Activated naive CD8-positive, alpha-beta T cell treated with anti-CD3 and anti-CD28 coated beads for 36 hours (primary cell): Measurements from ENCODE around the gene ZBTB47. TPM values are rescaled to one million over a fixed set of nuclear protein-coding genes. Genes with fewer than 3 reads are reported as not detected.

Experiments used
- DNase-seq: peaks from one replicate; pipeline ENCODE4 v3.0.0; 2021
- H3K27ac Mint-ChIP-seq: one replicate; pipeline ENCODE4 v1.8.0; 2022; ENCODE audit warnings: mild to moderate bottlenecking, moderate library complexity, mixed read lengths
- H3K27me3 Mint-ChIP-seq: one replicate; pipeline ENCODE4 v1.8.0; 2022; ENCODE audit warnings: mild to moderate bottlenecking, mixed read lengths
- H3K36me3 Mint-ChIP-seq: one replicate; pipeline ENCODE4 v1.8.0; 2021; ENCODE audit warnings: mild to moderate bottlenecking, mixed read lengths
- H3K4me1 Mint-ChIP-seq: one replicate; pipeline ENCODE4 v1.8.0; 2021; ENCODE audit warnings: mixed read lengths
- H3K4me3 Mint-ChIP-seq: one replicate; pipeline ENCODE4 v1.8.0; 2022; ENCODE audit warnings: mild to moderate bottlenecking, moderate library complexity, mixed read lengths
- H3K9me3 Mint-ChIP-seq: one replicate; pipeline ENCODE4 v1.8.0; 2022; ENCODE audit warnings: mixed read lengths
- total RNA-seq, 2 experiments: library from RNA; stranded (reverse); gene quantifications; one replicate each; pipeline ENCODE4 v1.2.3, GENCODE V29; 2021

The ZBTB47 gene
- total RNA-seq, 2 experiments from 2014 or later = 0.68 to 0.87 TPM

GRCh38 chr3:42658091-42658770 is 4.7 kb downstream of the ZBTB47 start:
- no peaks in the 10 kb centered on the region for H3K9me3 Mint-ChIP-seq
- H3K27ac Mint-ChIP-seq = no peak overlapping the region
- no peak for DNase-seq
- H3K4me3 Mint-ChIP-seq = no peak overlapping the region
- H3K36me3 Mint-ChIP-seq = no peaks in the 10 kb centered on the region
- peaks cover 4% of the 10 kb centered on the region for H3K4me1 Mint-ChIP-seq
- H3K27me3 Mint-ChIP-seq = peaks cover 4% of the 10 kb centered on the region

- DNase-seq = no peak
- Mint-ChIP-seq H3K4me3 (no peak overlapping the region), H3K4me1 (peaks cover 1% of the 10 kb centered on the region), H3K27ac (no peak overlapping the region), H3K9me3 (no peaks in the 10 kb centered on the region), H3K27me3 (peaks cover under 1% of the 10 kb centered on the region), H3K36me3 (no peaks in the 10 kb centered on the region)
Measured at GRCh38 chr3:42658771-42659390, 5.4 kb downstream of the ZBTB47 start.

DNA sequence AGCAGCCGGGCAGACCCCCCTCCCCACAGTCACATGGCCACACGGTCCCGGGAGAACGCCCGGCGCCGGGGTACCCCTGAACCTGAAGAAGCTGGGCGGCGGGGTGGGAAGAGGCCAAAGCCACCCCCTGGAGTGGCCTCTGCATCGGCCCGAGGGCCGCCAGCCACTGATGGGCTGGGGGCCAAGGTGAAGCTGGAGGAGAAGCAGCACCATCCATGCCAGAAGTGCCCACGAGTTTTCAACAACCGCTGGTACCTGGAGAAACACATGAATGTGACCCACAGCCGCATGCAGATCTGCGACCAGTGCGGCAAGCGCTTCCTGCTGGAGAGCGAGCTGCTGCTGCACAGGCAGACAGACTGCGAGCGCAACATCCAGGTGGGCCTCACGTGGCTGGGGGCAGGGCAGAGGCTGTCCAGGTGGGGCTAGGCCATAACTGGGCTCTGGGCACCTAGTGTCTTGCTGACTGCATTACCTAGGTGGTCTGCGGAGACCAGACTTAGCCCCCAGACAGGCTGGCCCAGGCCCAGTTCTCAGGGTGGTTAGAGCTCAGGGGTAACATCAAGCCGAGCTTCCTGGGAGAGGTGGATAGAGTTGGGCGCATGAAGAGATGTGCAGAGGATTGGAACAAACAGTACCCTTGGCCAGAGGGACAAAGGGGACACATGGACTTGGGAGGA is 6.1 kb downstream of the ZBTB47 start:
- H3K9me3 Mint-ChIP-seq = no peaks in the 10 kb centered on the region
- no peak for DNase-seq
- H3K36me3 Mint-ChIP-seq = no peaks in the 10 kb centered on the region
- no peaks in the 10 kb centered on the region for H3K27me3 Mint-ChIP-seq
- no peak overlapping the region for H3K27ac Mint-ChIP-seq
- H3K4me1 Mint-ChIP-seq = no peaks in the 10 kb centered on the region
- no peak overlapping the region for H3K4me3 Mint-ChIP-seq

- no peaks in the 10 kb centered on the region for H3K4me1 Mint-ChIP-seq
- no peaks in the 10 kb centered on the region for H3K36me3 Mint-ChIP-seq
- H3K27ac Mint-ChIP-seq = no peak overlapping the region
- no peak overlapping the region for H3K4me3 Mint-ChIP-seq
- H3K27me3 Mint-ChIP-seq = no peaks in the 10 kb centered on the region
- H3K9me3 Mint-ChIP-seq = no peaks in the 10 kb centered on the region
- no peak for DNase-seq
Measured at GRCh38 chr3:42660131-42660715, 6.7 kb downstream of the ZBTB47 start.

- DNase-seq = no peak
- H3K4me3 Mint-ChIP-seq = no peak overlapping the region
- no peaks in the 10 kb centered on the region for H3K27me3 Mint-ChIP-seq
- no peaks in the 10 kb centered on the region for H3K36me3 Mint-ChIP-seq
- no peaks in the 10 kb centered on the region for H3K4me1 Mint-ChIP-seq
- no peaks in the 10 kb centered on the region for H3K9me3 Mint-ChIP-seq
- H3K27ac Mint-ChIP-seq = no peak overlapping the region
Measured at GRCh38 chr3:42660898-42661297, 7.4 kb downstream of the ZBTB47 start.

GRCh38 chr3:42661593-42662022 is 8.1 kb downstream of the ZBTB47 start:
- H3K27ac Mint-ChIP-seq = no peak overlapping the region
- no peak for DNase-seq
- no peaks in the 10 kb centered on the region for H3K4me1 Mint-ChIP-seq
- H3K27me3 Mint-ChIP-seq = no peaks in the 10 kb centered on the region
- H3K9me3 Mint-ChIP-seq = no peaks in the 10 kb centered on the region
- H3K4me3 Mint-ChIP-seq = no peak overlapping the region
- H3K36me3 Mint-ChIP-seq = no peaks in the 10 kb centered on the region

- H3K4me3 Mint-ChIP-seq = no peak overlapping the region
- DNase-seq = no peak
- H3K9me3 Mint-ChIP-seq = no peaks in the 10 kb centered on the region
- no peaks in the 10 kb centered on the region for H3K27me3 Mint-ChIP-seq
- H3K36me3 Mint-ChIP-seq = no peaks in the 10 kb centered on the region
- no peak overlapping the region for H3K27ac Mint-ChIP-seq
- H3K4me1 Mint-ChIP-seq = no peaks in the 10 kb centered on the region
Measured at GRCh38 chr3:42662037-42662812, 8.7 kb downstream of the ZBTB47 start.

- Mint-ChIP-seq H3K27ac (no peak overlapping the region), H3K4me3 (no peak overlapping the region), H3K27me3 (no peaks in the 10 kb centered on the region), H3K4me1 (no peaks in the 10 kb centered on the region), H3K36me3 (no peaks in the 10 kb centered on the region), H3K9me3 (no peaks in the 10 kb centered on the region)
- no peak for DNase-seq
Measured at GRCh38 chr3:42662813-42663535, 9.5 kb downstream of the ZBTB47 start.

DNA sequence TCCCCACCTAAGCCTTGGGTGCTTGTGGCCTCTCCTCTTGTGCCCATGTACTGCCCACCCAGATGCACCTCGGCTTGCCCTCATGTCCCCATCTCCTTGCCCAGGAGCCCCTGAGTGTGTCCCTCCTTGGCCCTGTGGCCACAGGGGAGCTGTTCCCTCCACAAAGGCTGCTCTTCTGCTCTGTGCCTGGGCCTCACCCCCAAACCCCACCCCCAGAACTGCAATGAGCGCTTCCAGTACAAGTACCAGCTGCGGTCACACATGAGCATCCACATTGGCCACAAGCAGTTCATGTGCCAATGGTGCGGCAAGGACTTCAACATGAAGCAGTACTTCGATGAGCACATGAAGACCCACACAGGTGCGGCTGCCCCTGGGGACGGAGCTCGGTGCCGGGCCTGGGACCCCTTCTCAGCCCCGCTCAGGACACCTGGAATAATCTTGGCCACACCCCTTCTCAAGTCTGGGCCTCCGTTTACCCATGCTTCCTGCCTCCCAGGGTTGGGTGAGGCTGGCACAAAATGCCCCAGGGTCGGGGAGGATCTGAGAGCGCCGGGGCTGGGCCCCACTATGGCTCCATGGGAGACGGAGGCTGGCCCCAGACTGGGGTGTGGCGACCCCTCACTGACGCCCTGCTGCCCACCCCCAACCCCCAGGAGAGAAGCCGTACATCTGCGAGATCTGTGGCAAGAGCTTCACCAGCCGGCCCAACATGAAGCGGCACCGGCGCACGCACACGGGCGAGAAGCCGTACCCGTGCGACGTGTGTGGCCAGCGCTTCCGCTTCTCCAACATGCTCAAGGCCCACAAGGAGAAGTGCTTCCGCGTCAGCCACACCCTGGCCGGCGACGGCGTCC is 10.3 kb downstream of the ZBTB47 start:
- no peaks in the 10 kb centered on the region for H3K9me3 Mint-ChIP-seq
- H3K27ac Mint-ChIP-seq = no peak overlapping the region
- no peaks in the 10 kb centered on the region for H3K4me1 Mint-ChIP-seq
- H3K4me3 Mint-ChIP-seq = no peak overlapping the region
- no peaks in the 10 kb centered on the region for H3K36me3 Mint-ChIP-seq
- no peak for DNase-seq
- no peaks in the 10 kb centered on the region for H3K27me3 Mint-ChIP-seq

- H3K9me3 Mint-ChIP-seq = no peaks in the 10 kb centered on the region
- H3K27ac Mint-ChIP-seq = no peak overlapping the region
- no peaks in the 10 kb centered on the region for H3K36me3 Mint-ChIP-seq
- no peaks in the 10 kb centered on the region for H3K4me1 Mint-ChIP-seq
- H3K4me3 Mint-ChIP-seq = no peak overlapping the region
- DNase-seq = no peak
- no peaks in the 10 kb centered on the region for H3K27me3 Mint-ChIP-seq
Measured at GRCh38 chr3:42664438-42664803, 10.9 kb downstream of the ZBTB47 start.

GRCh38 chr3:42665050-42665878 is 11.8 kb downstream of the ZBTB47 start:
- Mint-ChIP-seq H3K27me3 (no peaks in the 10 kb centered on the region), H3K4me1 (no peaks in the 10 kb centered on the region), H3K36me3 (no peaks in the 10 kb centered on the region), H3K9me3 (no peaks in the 10 kb centered on the region), H3K27ac (no peak overlapping the region), H3K4me3 (no peak overlapping the region)
- DNase-seq = no peak

GRCh38 chr3:42666022-42666421 is 12.5 kb downstream of the ZBTB47 start:
- H3K9me3 Mint-ChIP-seq = no peaks in the 10 kb centered on the region
- DNase-seq = no peak
- no peaks in the 10 kb centered on the region for H3K27me3 Mint-ChIP-seq
- no peaks in the 10 kb centered on the region for H3K4me1 Mint-ChIP-seq
- no peak overlapping the region for H3K27ac Mint-ChIP-seq
- H3K36me3 Mint-ChIP-seq = no peaks in the 10 kb centered on the region
- H3K4me3 Mint-ChIP-seq = no peak overlapping the region

DNA sequence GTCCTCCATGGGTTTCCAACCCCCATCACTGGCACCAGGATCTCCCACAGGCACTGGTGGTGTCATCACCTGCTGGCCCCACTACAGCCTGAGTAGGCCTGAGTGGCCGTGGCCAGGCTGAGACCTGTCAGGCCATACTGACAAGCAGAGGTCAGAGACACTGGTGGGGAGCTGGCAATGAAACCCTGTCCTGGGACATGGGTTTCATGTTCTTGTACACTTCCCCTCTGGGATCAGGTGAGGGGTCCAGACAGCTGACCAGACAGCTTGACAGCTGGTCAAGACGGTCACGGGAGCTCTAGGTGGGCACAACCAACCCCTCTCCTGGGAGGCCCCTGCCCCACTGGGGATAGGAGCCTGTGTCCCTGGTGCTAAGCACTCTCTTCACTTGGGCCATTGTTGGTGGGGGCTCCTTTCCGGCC is 13.1 kb downstream of the ZBTB47 start:
- Mint-ChIP-seq H3K4me3 (no peak overlapping the region), H3K9me3 (no peaks in the 10 kb centered on the region), H3K36me3 (no peaks in the 10 kb centered on the region), H3K27ac (peak overlapping the region; percentile 25), H3K4me1 (no peaks in the 10 kb centered on the region), H3K27me3 (no peaks in the 10 kb centered on the region)
- no peak for DNase-seq
